Measurements from ENCODE around the gene HOXA5. TPM values are rescaled to one million over a fixed set of nuclear protein-coding genes. Genes with fewer than 3 reads are reported as not detected.

Gene HOXA5
- total RNA-seq, 4 donors from 2014 or later: 3.6 to 8.2 (median 6.8) TPM

DNA sequence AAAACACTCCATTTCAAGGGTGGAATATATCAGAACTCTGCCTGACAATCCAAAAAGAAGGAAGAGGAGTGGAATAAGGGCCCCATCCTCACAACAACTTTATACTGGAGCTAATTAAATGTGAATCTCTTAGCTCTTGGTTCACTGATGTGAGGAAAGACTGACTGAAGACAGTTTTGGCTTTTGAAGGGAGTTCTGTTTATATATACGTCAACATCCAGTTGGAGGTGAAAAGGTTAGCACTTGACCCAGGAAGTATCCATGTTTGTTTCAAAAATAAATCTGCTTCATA is 50.7 kb downstream of the HOXA5 start:
- Histone ChIP-seq H3K4me3 (no peak overlapping the region), H3K36me3 (no peaks in the 10 kb centered on the region), H3K4me1 (peaks cover 0 to 39% (median 3%) of the 10 kb centered on the region in 3 donors), H3K9me3 (no peaks in the 10 kb centered on the region), H3K27ac (no peak overlapping the region), H3K27me3 (peaks cover 0 to 25% (median 3%) of the 10 kb centered on the region in 4 donors)
- no peak for DNase-seq
- 84 to 95% methylated on average over 1 of the region's 1 CpG for WGBS, 2 donors
- intact Hi-C loops (cut with DNase I): no loop called here
- no peak for TF ChIP-seq POLR2A (IDR thresholded peaks at IDR 0.05)
- TF ChIP-seq, protein P1, sequence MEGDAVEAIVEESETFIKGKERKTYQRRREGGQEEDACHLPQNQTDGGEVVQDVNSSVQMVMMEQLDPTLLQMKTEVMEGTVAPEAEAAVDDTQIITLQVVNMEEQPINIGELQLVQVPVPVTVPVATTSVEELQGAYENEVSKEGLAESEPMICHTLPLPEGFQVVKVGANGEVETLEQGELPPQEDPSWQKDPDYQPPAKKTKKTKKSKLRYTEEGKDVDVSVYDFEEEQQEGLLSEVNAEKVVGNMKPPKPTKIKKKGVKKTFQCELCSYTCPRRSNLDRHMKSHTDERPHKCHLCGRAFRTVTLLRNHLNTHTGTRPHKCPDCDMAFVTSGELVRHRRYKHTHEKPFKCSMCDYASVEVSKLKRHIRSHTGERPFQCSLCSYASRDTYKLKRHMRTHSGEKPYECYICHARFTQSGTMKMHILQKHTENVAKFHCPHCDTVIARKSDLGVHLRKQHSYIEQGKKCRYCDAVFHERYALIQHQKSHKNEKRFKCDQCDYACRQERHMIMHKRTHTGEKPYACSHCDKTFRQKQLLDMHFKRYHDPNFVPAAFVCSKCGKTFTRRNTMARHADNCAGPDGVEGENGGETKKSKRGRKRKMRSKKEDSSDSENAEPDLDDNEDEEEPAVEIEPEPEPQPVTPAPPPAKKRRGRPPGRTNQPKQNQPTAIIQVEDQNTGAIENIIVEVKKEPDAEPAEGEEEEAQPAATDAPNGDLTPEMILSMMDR (IDR thresholded peaks at IDR 0.05): no peak

DNA sequence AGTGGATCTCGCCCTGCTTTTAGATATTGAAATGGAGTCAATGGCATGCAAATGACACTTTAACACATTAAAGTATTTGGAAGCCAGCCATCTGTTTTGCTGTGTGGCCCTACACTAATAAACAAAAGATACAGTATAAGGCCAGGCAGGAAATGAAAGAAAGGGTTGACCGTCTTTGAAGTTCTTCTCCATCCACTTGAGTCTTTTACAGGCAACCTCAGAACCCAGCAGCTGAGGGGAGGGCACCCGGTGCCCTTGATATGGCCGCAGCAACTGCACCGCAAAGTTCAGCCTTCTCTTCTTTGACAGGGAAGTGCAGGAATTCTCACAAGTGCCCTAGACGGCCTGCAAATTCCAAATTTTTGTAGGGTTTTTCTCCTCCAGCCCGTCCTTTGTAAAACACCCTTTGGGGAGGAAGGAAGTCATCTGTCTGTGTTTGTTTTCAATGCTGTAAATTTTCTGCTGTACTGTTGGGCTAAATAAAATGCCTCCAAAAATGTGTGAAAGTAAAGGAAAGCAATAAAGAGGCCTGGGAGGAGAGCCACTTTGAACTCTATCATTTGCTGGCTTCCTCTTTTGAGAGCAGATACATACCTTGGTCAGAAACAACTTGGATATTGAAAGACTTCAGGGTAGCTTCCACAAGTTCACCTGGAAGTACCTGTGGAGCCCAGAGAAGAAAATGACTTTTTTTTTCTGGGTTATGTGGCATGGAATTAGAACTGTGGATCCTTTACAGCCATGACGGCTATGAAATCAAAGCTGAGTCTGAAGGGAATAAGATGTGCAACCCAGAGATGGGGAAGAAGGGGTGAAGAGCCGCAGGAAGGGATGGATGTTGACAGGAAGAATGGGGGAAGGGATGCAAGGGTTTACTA is 51.3 kb downstream of the HOXA5 start:
- intact Hi-C loops (cut with DNase I): no loop called here
- H3K4me1 ChIP-seq: peaks cover 0 to 33% (median 0%) of the 10 kb centered on the region in 3 donors

DNA sequence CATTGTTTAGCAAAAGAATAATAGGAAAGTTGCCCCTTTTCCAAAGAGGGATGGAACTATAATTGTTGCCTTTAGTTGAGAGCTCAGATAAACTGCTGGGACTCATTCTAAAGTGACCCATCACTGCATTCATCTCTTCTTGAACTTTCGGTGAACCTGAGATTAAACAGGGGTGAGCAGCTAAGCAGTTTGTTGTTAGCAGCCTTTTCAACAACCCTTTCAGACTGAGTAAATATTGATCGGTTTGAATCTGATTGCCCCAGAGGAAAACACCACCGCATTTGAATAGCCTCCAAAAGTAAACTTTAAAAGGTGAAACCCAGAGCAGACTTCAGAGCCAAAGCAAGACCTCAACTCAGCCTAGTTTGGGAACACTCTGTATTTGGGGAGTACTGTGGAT is 52.4 kb downstream of the HOXA5 start:
- H3K4me3 ChIP-seq: no peak overlapping the region
- H3K9me3 ChIP-seq: no peaks in the 10 kb centered on the region
- peaks cover 0 to 35% (median 4%) of the 10 kb centered on the region in 4 donors for H3K27me3 ChIP-seq
- 41 to 60% methylated on average over 3 of the region's 3 CpGs for WGBS, 2 donors
- intact Hi-C loops (cut with DNase I): no loop called here
- H3K36me3 ChIP-seq: no peaks in the 10 kb centered on the region
- no peak for DNase-seq
- TF ChIP-seq, protein P1 (IDR thresholded peaks at IDR 0.05): no peak
- no peak for TF ChIP-seq POLR2A (IDR thresholded peaks at IDR 0.05)
- H3K4me1 ChIP-seq: peaks cover 0 to 30% (median 0%) of the 10 kb centered on the region in 3 donors
- H3K27ac ChIP-seq: no peak overlapping the region

More for the DNA sequence above, 51.3 kb downstream of the HOXA5 start:
- Histone ChIP-seq H3K9me3 (no peaks in the 10 kb centered on the region), H3K4me3 (no peak overlapping the region), H3K27me3 (peaks cover 0 to 31% (median 4%) of the 10 kb centered on the region in 4 donors), H3K27ac (no peak overlapping the region), H3K36me3 (no peaks in the 10 kb centered on the region)
- 67 to 72% methylated on average over 8 to 9 of the region's 9 CpGs for WGBS, 2 donors
- TF ChIP-seq, protein P1 (IDR thresholded peaks at IDR 0.05): no peak
- no peak for TF ChIP-seq POLR2A (IDR thresholded peaks at IDR 0.05)
- DNase-seq: no peak

Small RNA genes lying within 50 kb of the gene (small RNA-seq; reads per million reads assigned to genes)
- gene AC004080.5 (0 reads per million in 4 donors), gene RF01977 (0 reads per million in 4 donors), gene RF02140 (0 reads per million in 4 donors), gene RF02141 (0 reads per million in 4 donors)

Other genes with a start within 250 kb of the HOXA5 start
- gene HOXA1, start 47.7 kb downstream of the HOXA5 start, total RNA-seq: 1 to 10 TPM; 1.6 to 2.5 (median 2.2) TPM
- 1 to 10 TPM in 3 of 4 donors, under 1 TPM in 1; 0.27 to 3.6 (median 1.5) TPM for gene HOXA2, start 41.0 kb downstream of the HOXA5 start, total RNA-seq
- gene HOXA4, start 12.9 kb downstream of the HOXA5 start, total RNA-seq: 1 to 10 TPM; 2.9 to 6.7 (median 4.1) TPM
- 1 to 10 TPM in 1 of 4 donors, under 1 TPM in 1, not detected in 2; 0.26 to 1.3 TPM for gene HOXA6, start 4.1 kb upstream of the HOXA5 start, total RNA-seq
- gene HOXA3, start 8.9 kb upstream of the HOXA5 start, total RNA-seq: 1 to 10 TPM; 3.6 to 8.7 (median 6.6) TPM
- gene HOXA7, start 13.0 kb upstream of the HOXA5 start, total RNA-seq: under 1 TPM; 0.23 to 0.76 (median 0.48) TPM
- gene HOXA9, start 21.9 kb upstream of the HOXA5 start, total RNA-seq: 1 to 10 TPM in 1 of 4 donors, under 1 TPM in 1, not detected in 2; 0.57 to 1.1 TPM
- not detected for gene HOXA10, start 30.6 kb upstream of the HOXA5 start, total RNA-seq
- gene HOXA11, start 41.6 kb upstream of the HOXA5 start, total RNA-seq: not detected
- gene HOXA13, start 56.4 kb upstream of the HOXA5 start, total RNA-seq: not detected
- not detected for gene EVX1, start 99.1 kb upstream of the HOXA5 start, total RNA-seq